ENCODE data around the gene PAK6. TPM values are rescaled to one million over a fixed set of nuclear protein-coding genes. Genes with fewer than 3 reads are reported as not detected.

PAK6 gene
- total and polyA plus RNA-seq, 2 experiments from 2014 or later: 2.6 to 2.7 TPM

- Histone ChIP-seq H2AFZ (no peak overlapping the region), H3K79me2 (no peaks in the 10 kb centered on the region), H3K9me3 (ENCODE audit: low read depth) (no peaks in the 10 kb centered on the region), H3K4me2 (no peak overlapping the region), H3K9me2 (replicated peaks; ENCODE audit: insufficient read depth) (no peaks in the 10 kb centered on the region), H3K4me3 (no peak overlapping the region), H3K36me3 (replicated peaks; ENCODE audit: insufficient read depth, low read depth) (no peaks in the 10 kb centered on the region), H3K27me3 (peaks cover 10% of the 10 kb centered on the region), H3K4me1 (ENCODE audit: insufficient read depth) (no peaks in the 10 kb centered on the region), H3K27ac (no peak overlapping the region), H4K20me1 (ENCODE audit: insufficient read depth, poor library complexity, severe bottlenecking) (no peaks in the 10 kb centered on the region)
- WGBS (ENCODE audit: low lambda C conversion rate, missing lambda C conversion rate): 60% methylated on average over 10 of the region's 10 CpGs
- peak; percentile 57 for DNase-seq (ENCODE audit: low spot score)
- no peak for TF ChIP-seq EZH2 (IDR thresholded peaks at IDR 0.05; ENCODE audit: borderline replicate concordance)
- TF ChIP-seq, protein P1, sequence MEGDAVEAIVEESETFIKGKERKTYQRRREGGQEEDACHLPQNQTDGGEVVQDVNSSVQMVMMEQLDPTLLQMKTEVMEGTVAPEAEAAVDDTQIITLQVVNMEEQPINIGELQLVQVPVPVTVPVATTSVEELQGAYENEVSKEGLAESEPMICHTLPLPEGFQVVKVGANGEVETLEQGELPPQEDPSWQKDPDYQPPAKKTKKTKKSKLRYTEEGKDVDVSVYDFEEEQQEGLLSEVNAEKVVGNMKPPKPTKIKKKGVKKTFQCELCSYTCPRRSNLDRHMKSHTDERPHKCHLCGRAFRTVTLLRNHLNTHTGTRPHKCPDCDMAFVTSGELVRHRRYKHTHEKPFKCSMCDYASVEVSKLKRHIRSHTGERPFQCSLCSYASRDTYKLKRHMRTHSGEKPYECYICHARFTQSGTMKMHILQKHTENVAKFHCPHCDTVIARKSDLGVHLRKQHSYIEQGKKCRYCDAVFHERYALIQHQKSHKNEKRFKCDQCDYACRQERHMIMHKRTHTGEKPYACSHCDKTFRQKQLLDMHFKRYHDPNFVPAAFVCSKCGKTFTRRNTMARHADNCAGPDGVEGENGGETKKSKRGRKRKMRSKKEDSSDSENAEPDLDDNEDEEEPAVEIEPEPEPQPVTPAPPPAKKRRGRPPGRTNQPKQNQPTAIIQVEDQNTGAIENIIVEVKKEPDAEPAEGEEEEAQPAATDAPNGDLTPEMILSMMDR (IDR thresholded peaks at IDR 0.05; ENCODE audit: poor library complexity): no peak
- no peak for TF ChIP-seq EZH2phosphoT487 (IDR thresholded peaks at IDR 0.05; ENCODE audit: low read depth, severe bottlenecking, unreplicated experiment)
Measured at GRCh38 chr15:40313531-40314398, 74.9 kb downstream of the PAK6 start.

DNA sequence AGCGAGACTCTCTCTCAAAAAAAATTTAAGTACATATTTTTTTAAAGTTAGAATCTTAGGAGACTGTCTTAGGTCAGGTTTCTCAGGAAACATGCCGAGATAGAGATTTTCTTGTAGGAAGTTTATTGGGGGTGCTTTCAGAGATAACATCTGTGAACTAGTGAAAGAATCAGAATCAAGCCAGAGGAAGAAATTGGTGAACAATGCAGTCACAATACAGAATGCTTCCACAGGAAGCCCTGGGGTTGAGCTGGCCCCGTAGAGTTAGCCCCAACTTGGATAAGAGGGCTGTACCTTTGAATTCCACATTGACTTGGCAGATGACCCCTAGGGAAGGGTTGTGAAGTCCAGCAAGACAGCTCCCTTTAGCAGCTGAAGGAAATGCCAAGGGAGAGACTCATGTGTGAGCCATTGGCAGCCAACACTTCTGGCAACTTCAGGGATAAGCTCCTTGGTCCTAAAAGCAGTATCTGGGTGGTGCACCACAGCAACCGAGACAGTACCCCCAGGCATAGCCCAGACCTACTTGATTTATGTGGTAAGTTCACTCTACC, 75.9 kb downstream of the PAK6 start:
- H3K4me1 ChIP-seq (ENCODE audit: insufficient read depth): no peaks in the 10 kb centered on the region
- H3K9me2 ChIP-seq (replicated peaks; ENCODE audit: insufficient read depth): no peaks in the 10 kb centered on the region
- H3K79me2 ChIP-seq: no peaks in the 10 kb centered on the region
- DNase-seq (ENCODE audit: low spot score): no peak
- no peak overlapping the region for H2AFZ ChIP-seq
- H4K20me1 ChIP-seq (ENCODE audit: insufficient read depth, poor library complexity, severe bottlenecking): no peaks in the 10 kb centered on the region
- peaks cover 10% of the 10 kb centered on the region for H3K27me3 ChIP-seq
- no peak overlapping the region for H3K4me3 ChIP-seq
- TF ChIP-seq, protein P1 (IDR thresholded peaks at IDR 0.05; ENCODE audit: poor library complexity): no peak
- TF ChIP-seq EZH2 (IDR thresholded peaks at IDR 0.05; ENCODE audit: borderline replicate concordance) (no peak), EZH2phosphoT487 (IDR thresholded peaks at IDR 0.05; ENCODE audit: low read depth, severe bottlenecking, unreplicated experiment) (no peak)
- no peaks in the 10 kb centered on the region for H3K9me3 ChIP-seq (ENCODE audit: low read depth)
- H3K36me3 ChIP-seq (replicated peaks; ENCODE audit: insufficient read depth, low read depth): no peaks in the 10 kb centered on the region
- WGBS (ENCODE audit: low lambda C conversion rate, missing lambda C conversion rate): 74% methylated on average over 4 of the region's 4 CpGs
- H3K27ac ChIP-seq: no peak overlapping the region
- no peak overlapping the region for H3K4me2 ChIP-seq

- no peaks in the 10 kb centered on the region for H3K4me1 ChIP-seq (ENCODE audit: insufficient read depth)
- TF ChIP-seq EZH2 (IDR thresholded peaks at IDR 0.05; ENCODE audit: borderline replicate concordance) (no peak), EZH2phosphoT487 (IDR thresholded peaks at IDR 0.05; ENCODE audit: low read depth, severe bottlenecking, unreplicated experiment) (no peak)
- TF ChIP-seq, protein P1 (IDR thresholded peaks at IDR 0.05; ENCODE audit: poor library complexity): no peak
- H2AFZ ChIP-seq: no peak overlapping the region
- H3K79me2 ChIP-seq: no peaks in the 10 kb centered on the region
- DNase-seq (ENCODE audit: low spot score): no peak
- H3K4me3 ChIP-seq: no peak overlapping the region
- H3K9me3 ChIP-seq (ENCODE audit: low read depth): no peaks in the 10 kb centered on the region
- H4K20me1 ChIP-seq (ENCODE audit: insufficient read depth, poor library complexity, severe bottlenecking): no peaks in the 10 kb centered on the region
- WGBS (ENCODE audit: low lambda C conversion rate, missing lambda C conversion rate): 67% methylated on average over 3 of the region's 3 CpGs
- H3K27me3 ChIP-seq: peaks cover 5% of the 10 kb centered on the region
- H3K27ac ChIP-seq: no peak overlapping the region
- no peaks in the 10 kb centered on the region for H3K36me3 ChIP-seq (replicated peaks; ENCODE audit: insufficient read depth, low read depth)
- H3K9me2 ChIP-seq (replicated peaks; ENCODE audit: insufficient read depth): no peaks in the 10 kb centered on the region
- no peak overlapping the region for H3K4me2 ChIP-seq
Measured at GRCh38 chr15:40316931-40317330, 78.1 kb downstream of the PAK6 start.

Data from hepatocyte (in vitro differentiated cells).